GM11168 (cell line): ENCODE results near the gene FBN3.

Source experiments
- in situ Hi-C: fragments of 300-500 bp; cut with MboI; formaldehyde crosslinking; loops from one replicate; pipeline ENCODE4 v1.12.0; 2022; ENCODE audit warnings: low sequenced_read_pairs; ENCODE audit not compliant: unreplicated experiment

Gene FBN3

DNA sequence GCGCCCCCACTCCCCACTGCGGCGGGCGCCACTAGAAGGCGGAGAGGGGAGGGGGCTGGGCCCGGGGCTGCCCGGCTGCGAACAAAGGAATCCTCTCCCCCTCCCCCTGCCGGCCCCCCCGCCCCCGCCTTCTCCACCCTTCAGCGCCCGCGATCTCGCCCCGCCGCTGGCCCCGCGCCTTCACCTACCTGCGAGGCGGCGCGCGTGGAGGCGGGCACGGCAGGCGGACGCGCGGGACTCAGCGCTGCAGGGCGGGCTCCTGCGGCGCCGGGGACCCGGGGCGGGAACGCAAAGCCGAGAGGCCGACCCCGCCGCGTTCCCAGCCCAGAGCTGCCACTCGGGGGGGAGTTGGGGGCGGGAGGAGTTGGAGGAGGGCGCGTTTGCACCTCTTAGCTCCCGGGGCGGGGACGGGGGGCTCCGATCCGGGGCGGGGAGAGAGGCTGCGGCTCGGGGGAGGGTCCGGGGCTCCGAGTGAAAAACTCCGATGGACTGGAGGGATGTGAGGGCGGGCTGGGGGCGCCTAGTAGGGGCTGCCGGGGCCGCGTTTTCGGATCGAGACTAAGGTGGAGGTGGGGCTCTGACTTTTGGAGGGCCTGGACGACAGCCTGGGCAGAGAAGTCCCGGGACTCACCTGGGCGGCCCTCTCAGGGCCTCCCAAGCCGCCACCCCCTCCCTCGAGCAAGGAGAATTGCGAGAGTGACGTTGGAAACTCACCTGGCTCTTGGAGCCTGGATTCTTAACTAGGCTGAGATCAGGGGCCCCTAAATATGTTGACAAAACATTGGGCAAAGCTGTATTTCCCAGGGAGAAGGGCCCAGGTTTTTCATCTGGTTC, at the start of gene FBN3:
Gene FBN3, minus strand, starts transcription at position 332 of the 834 bp plus-strand sequence. CDS start 2,112 bp downstream, outside the sequence.
- in situ Hi-C loops, result loop anchor here (10.0 kb wide), 1 partner anchor 135 kb away; no protein-coding TSS in a partner anchor

DNA sequence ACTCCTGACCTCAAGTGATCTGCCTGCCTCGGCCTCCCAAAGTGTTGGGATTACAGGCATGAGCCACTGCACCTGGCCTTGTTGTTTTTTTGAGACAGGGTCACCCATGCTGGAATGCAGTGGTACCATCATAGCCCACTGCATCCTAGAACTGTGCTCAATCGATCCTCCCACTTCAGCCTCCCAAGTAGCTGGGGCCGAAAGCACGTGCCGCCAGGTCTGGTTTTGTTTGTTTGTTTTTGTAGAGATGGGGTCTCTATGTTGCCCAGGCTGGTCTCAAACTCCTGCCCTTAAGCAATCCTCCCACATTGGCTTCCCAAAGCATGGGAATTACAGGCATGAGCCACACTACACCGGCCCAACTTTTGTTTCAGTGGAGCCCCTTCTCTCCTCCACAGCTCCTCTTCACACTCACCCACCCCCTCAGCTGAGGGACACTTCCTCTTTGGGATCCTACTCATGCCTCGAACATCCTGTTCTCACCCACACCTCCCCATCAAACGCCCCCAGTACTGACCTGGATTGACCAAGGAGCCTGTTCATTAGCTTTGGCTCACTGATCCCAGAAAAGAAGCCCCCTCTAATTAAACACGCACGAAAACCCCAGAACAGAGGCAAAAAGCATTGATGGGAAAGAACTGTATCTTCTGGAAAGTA, 47.0 kb upstream of the FBN3 start:
- in situ Hi-C loops, result no loop called here

DNA sequence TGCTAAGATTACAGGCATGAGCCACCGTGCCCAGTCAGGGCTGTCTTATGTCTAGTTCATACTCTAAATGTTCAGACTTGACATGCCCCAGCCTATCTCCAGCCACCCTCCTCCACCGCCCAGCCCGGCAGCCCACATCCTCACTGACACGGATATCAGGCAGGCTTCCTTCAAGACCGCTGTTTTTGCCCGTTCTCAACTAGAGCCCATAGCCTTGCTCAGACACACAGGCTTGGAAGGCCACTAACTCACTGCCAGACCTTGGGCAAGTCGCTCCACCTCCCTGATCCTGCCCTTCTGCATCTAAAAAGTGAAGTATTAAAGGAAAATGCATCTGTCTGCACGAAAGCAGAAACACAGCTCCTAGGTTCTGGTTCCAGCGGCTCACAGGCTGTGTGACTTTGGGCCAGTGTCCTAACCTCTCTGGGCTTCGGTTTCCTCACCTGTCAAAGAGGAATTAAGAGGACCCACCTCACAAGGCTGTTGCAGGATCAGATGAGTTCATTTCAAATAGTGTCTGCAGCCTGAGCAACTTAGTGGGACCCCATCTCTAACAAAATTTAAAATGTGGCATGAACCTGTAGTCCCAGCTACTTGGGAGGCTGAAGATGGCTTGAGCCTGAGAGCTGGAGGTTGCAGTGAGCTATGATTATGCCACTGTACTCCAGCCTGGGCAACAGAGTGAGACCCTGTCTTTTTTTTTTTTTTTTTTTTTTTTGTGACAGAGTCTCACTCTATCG, 45.3 kb upstream of the FBN3 start:
- in situ Hi-C loops, result no loop called here

DNA sequence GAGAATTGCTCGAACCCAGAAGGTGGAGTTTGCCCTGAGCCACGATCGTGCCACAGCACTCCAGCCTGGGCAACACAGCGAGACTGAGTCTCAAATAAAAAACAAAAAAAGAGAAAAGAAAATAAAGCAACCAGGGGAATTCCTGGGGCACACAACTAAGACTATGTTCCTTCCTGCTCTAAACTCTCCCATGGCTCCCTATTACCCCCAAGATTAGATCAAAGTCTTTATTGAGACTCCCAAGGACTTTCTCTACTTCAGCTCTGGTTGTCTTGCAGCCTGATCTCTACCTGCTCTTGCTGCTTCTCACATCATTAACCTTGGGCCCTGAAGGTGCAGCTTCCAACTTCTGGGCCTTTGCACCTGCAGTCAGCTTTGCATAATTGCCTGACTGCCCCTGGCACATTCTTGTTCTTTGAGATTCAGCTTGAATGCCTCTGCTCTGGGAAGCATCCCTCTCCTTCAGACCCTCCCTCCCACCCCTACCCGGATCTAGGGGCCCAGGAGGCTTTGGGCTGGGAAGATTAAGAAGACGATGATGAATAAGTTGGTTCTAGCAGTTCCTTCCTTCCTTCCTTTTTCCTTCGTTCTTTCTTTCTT, 42.9 kb upstream of the FBN3 start:
- in situ Hi-C loops, result no loop called here

DNA sequence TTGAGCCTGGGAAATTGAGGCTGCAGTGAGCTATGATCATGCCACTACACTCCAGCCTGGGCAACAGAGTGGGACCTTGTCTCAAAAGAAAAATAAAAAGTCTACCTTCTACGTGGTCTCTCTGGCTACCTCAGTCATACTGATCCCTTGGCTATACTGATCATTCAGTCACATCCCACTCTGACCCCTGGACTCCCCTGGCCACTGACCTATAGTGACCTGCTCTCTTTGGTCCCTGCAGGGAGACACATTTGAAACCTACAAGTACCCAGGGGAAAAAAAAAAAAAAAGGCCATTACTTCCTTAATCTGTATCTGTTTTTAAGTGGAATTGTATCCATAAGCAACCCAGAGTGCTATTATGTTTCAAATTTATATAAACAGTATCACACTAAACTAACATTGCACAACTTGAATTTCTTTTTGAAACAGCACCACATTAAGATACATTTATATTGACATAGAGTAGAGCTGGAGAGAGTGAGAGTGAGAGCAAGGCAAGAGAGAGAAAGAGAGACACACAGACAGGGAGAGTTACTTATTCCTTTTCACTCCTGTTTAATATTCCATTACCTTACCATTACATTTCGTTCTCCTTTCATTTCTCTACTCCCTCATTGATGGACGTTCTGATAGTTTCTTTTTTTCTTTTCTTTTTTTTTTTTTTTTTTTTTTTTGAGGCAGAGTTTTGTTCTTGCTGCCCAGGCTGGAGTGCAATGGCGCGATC, 36.1 kb upstream of the FBN3 start:
- in situ Hi-C loops, result no loop called here

DNA sequence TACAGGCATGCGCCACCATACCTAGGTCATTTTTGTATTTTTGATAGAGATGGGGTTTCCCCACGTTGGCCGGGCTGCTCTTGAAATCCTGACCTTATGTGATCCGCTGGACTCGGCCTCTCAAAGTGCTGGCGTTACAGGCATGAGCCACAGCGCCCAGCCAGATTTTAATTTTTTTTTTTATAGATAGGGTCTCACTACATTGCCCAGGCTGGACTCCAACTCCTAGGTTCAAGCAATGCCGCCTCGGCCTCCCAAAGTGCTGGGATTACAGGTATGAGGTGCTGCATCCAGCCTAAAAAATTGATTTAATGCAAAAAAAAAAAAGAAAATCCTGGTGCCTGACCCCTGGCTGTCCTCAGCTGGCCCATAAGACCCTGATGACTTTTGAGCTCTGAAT, 34.9 kb upstream of the FBN3 start:
- in situ Hi-C loops, result no loop called here

DNA sequence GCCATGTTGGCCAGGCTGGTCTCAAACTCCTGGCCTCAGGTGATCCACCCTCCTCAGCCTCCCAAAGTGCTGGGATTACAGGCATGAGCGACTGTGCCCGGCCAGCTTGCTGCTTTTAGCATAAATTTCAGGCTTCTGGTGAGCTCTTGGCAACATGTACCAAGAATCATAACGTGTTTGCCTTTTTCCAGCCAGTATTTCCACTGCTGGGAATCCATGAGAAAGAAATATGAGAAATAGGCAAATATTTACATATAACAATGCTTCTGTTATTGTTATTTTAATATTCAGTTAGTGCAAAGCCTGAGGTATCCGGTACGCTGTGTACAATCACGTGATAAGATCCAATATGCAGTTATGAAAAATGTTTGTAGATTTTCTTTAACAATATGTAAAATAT, 30.6 kb upstream of the FBN3 start:
- in situ Hi-C loops, result no loop called here

DNA sequence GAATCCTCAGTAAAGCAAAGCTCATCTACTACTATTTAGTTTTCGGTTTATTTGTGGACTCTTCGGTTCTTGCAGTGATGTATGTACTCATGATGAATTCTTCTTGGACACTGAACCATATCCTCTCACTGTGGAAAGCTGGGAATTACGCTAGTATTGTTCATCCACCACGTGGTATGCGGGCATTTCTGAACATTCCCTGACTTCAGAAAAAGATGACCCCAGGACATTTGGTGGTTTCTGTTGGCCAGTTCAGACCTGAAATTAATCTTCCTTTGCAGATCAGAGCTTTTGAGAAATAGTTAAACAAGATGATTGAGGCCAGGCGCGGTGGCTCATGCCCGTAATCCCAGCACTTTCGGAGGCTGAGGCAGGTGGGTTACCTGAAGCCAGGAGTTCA, 25.3 kb upstream of the FBN3 start:
- in situ Hi-C loops, result no loop called here

DNA sequence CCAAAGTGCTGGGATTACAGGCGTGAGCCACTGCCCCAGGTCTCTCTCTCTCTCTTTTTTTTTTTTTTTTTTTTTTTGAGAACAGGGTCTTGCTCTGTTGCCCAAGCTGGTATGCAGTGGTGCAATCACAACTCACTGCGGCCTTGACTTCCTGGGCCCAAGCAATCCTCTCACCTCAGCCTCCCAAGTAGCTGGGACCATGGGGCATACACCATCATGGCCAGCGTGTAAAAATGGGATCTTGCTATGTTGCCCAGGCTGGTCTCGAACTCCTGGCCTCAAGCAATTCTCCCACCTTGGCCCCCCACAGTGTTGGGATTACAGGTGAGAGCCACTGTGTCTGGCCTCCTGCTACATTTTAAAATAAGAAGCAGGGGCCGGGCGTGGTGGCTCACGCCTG, 19.1 kb upstream of the FBN3 start:
- in situ Hi-C loops, result no loop called here

DNA sequence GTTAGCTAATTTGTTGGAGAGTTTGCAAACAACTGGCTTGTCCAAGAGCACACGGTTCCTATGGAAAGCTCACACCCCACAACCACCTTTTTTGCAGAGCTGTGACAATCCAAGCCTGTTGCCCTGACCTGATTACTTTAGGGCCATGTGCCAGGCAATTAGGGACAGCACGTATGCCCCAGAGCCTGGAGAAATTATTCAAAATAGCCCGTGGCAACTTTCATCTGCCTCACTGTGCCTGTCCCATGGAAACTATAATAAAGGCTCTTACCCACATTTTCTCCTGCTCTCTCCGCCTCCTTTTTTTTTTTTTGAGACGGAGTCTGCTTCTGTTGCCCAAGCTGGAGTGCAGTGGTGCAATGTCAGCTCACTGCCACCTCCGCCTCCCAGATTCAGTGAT, 18.6 kb upstream of the FBN3 start:
- in situ Hi-C loops, result no loop called here

DNA sequence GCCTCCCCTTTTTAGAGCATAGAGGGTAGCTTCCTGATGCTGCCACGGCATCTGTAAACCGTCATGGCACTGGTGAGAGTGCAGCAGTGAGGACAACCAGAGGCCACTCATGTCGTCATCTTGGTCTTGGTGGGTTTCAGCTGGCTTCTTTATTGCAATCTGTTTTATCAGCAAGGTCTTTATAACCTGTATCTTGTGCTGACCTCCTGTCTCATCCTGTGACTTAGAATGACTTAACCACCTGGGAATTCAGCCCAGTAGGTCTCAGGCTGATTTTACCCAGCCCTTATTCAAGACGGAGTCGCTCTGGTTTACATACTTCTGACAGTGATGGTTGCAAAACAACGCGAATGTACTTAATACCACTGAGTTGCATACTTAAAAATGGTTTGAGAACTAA, 14.4 kb upstream of the FBN3 start:
- in situ Hi-C loops, result no loop called here

DNA sequence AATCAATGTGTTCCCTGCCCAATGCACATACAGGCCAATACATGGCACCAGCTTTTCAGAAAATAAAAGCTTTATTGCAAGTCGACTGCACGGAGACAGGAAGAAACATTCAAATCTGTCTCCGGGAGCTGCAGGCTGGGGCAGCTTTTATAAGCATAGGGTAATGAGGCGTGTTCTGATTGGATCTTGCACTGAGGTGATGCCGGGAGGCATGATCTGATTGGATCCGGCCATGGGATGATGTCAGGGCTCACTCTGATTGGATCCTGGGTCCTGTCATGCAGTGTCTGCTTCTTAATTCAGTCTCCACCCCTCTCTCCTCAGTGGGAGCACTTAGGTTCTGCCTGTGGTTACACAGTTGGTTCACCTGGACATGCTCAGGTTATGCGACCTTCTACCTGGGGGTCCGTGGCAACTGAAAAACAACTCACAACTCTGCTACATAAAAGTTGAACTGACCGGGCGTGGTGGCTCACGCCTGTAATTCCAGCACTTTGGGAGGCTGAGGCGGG, 11.8 kb upstream of the FBN3 start:
- in situ Hi-C loops, result no loop called here

DNA sequence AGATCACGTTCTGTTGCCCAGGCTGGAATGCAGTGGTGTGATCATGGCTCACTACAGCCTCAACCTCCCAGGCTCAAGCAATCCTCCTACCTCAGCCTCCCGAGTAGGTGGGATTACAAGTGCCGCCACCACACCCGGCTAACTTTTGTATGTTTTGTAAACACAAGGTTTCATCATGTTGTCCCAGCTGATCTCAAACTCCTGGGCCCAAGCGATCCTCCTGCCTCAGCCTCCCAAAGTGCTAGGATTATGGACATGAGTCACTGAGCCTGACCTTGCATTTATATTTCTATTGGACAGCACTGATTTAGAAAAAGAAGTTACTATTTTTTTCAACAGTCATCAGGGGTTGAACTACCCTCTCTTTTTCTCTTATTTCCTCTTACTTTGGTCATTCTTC, 9.9 kb upstream of the FBN3 start:
- in situ Hi-C loops, result loop anchor here (5.0 to 10.0 kb wide), 2 partner anchors 93 to 145 kb away; no protein-coding TSS in a partner anchor

DNA sequence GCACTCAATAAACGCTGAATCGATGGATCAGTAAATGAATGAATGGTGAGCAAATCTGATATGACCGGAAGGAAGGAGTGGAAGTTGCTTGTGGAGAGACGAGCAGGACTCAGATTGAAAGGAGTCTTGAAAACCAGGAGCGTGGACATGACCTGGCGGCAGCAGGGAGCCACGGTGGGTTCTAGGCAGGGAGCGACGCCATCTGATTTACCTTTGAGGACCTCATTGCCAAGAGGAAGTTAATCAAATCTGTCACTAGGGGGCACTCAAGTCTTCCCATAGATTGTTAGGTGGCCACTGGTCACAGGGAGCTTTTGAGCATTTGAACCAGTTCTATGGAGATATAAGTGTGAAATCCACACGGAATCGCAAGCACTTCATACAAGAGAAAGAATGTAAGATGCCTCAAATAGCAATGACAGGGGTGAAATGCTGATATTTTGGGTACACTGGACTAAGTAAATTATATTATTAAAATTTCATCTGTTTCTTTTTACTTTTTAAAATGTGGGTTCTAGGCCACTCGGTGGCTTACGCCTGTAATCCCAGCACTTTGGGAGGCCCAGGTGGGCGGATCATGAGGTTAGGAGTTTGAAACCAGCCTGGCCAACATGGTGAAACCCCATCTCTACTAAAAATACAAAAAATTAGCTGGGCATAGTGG, 9.2 kb upstream of the FBN3 start:
- in situ Hi-C loops, result loop anchor here (5.0 to 10.0 kb wide), 2 partner anchors 94 to 144 kb away; no protein-coding TSS in a partner anchor

DNA sequence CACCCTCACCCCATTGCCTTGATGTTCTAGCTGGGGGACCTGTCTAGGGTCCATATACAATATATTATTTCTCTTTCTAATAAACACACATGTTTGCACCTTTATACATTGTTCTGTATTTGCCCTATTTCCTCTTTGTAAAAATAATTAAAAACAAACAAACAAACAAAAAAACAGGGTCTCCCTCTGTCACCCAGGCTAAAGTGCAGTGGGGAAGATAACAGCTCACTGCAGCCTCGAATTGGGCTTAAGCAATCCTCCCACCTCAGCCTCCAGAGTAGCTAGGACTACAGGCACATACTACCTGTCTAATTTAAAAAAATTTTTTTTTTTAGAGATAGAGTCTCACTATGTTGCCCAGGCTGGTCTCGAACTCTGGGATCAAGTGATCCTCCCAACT, 5.9 kb upstream of the FBN3 start:
- in situ Hi-C loops, result loop anchor here (5.0 to 10.0 kb wide), 2 partner anchors 97 to 141 kb away; no protein-coding TSS in a partner anchor

DNA sequence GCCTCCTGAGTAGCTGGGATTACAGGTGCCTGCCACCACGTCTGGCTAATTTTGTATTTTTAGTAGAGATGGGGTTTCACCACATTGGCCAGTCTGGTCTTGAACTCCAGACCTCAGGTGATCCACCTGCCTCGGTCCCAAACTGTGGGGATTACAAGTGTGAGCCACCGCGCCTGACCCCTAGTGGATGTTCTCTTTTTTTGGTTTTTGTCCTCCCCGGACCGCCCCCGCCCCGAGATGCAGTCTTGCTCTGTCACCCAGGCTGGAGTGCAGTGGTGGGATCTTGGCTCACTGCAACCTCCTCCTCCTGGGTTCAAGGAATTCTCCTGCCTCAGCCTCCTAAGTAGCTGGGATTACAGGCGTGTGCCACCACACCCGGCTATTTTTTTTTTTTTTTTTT, 4.6 kb upstream of the FBN3 start:
- in situ Hi-C loops, result loop anchor here (10.0 kb wide), 1 partner anchor 139 kb away; no protein-coding TSS in a partner anchor

DNA sequence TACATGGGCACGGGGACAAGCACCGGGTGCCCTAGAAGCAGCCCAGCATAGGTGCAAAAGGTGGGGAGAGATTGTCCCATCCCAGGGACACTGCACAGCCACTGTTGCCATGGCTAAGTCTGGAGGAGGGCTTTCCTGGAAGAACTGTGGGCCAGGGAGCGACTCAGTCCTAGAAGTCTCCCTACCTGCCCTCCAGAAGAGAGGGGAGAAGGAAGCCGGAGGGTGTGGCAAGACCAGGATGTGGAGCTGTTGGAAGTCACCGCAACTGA, 2.3 kb upstream of the FBN3 start:
- in situ Hi-C loops, result loop anchor here (10.0 kb wide), 1 partner anchor 137 kb away; no protein-coding TSS in a partner anchor

DNA sequence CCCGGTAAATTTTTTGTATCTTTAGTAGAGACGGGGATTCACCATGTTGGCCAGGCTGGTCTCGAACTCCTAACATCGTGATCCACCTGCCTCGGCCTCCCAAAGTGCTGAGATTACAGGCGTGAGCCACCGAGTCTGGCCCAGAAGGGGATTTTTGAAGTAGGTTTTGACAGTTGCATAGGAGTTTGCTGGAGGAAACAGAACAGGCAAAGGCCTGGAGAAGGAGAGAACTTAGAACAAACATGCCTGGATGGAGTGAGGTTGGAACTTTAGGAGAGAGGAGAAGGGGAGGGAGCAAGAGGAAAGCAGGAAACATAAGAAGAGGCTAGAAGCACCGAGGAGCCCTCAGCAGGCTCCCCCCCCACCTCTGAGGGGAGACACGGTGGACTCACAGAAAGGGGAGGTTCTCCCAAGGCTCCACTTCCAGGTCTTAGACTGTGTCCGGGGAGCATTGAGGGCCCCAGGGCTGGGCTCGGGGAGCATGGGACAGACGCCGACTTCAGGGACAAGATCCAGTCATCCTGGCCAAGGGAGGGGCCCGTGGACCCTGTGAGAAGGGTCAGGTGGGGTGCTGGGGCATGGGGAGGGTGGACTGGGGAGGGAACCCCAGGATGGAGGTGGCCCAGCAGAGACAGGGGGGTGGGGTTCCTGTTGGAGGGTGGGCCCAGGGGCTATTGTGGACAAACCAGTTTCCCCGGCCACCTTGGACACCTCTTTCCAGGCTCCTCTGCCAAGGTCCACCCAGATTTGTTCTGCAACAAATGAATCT, 1.8 kb upstream of the FBN3 start:
- in situ Hi-C loops, result loop anchor here (10.0 kb wide), 1 partner anchor 136 kb away; no protein-coding TSS in a partner anchor
